GM18505 (cell line): ENCODE measurements around the gene ZNF511.

Experiments
- ATAC-seq: cut with Tn5 transposase; IDR thresholded peaks from one replicate; pipeline ENCODE4 v1.9.1; 2021; ENCODE audit not compliant: unreplicated experiment
- POLR2A ChIP-seq: IDR thresholded peaks from 4 replicates; pipeline ENCODE4 v1.6.1; 2011; ENCODE audit warnings: borderline replicate concordance; ENCODE audit not compliant: insufficient read depth, insufficient read length; ENCODE audit errors: extremely low read depth

Gene ZNF511

GRCh38 chr10:133278577-133279265 is 30.0 kb upstream of the ZNF511 start:
- no peak for TF ChIP-seq POLR2A
- ATAC-seq: peak; percentile 38

- TF ChIP-seq POLR2A: no peak
- ATAC-seq: no peak
Measured at GRCh38 chr10:133279326-133280226, 29.1 kb upstream of the ZNF511 start.

DNA sequence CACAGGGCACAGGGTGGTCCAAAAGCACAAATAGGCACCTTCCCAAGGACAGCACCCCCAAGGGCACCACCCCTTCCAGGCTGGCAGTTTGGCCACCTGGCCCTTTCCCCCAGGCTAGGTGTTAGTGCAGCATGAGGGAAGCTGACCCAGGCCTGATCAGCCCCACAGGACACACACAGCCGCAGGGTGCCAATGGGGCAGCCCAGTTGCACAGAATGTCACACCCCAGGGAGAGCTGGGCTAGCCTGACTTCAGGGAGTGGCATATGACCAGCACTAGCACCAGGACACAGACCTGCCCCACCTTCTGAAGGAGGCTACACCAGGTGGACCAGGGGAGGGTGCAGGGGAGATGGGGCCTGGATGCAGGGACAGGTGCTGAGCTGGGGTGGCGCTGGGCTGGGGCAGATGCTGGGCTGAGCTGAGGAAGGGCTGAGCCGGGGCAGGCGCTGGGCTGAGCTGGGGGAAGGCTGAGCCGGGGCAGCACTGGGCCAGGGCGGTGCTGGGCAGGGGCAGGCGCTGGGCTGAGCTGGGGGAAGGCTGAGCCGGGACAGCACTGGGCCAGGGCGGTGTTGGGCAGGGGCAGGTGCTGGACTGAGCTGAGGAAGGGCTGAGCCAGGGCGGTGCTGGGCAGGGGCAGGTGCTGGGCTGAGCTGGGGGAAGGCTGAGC is 28.2 kb upstream of the ZNF511 start:
- no peak for ATAC-seq

DNA sequence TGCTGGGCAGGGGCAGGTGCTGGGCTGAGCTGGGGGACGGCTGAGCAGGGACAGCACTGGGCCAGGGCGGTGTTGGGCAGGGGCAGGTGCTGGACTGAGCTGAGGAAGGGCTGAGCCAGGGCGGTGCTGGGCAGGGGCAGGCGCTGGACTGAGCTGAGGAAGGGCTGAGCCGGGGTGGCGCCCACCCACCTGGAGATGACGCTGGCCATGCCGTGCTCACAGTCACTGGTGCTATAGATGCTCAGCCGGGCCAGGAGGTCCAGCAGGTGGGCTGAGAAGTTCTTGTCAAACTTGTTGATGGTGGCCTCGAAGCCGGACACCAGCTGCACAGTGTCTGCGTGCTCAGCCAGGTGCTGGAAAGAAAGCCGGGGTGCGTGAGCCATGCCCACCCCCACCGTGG is 27.6 kb upstream of the ZNF511 start:
- ATAC-seq: no peak

More for the DNA sequence above, 28.2 kb upstream of the ZNF511 start:
- TF ChIP-seq POLR2A: no peak

DNA sequence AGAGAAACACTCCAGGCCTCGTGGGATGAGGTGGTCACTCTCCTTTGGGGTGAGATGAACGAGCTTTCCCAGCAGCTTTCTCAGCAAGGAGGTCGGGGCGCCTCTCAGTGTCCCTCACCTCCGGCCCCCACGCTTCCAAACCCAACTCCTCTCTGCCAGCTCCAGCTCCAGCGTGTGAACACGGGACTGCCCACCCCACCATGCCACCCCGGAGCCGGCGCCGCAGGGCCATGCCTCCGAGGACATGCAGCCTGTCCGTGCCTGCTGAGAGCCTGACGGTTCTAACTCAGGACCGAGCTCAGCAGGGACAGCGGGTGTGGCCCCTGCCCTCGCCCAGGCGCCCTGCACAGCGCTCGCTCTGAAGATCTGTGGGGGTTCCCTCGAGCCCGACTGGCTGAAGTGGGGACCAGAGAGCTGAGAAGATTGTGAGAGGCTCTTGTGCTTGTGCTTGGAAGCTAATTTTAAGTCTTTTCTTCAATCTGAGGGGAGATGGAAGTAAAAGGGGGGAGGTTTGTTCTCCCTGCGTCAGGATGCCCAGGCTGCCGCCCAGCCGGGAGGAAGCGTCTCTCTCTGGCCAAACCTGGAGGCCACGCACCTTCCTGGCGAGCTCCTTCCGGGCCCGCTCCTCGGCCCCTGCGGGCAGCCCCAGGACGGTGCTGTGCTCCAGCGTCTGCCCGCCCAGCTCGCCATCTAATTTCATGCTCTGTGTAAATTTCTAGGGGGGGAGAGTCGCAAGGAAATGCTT is 26.9 kb upstream of the ZNF511 start:
- no peak for ATAC-seq
- TF ChIP-seq POLR2A: no peak

More for the DNA sequence above, 27.6 kb upstream of the ZNF511 start:
- TF ChIP-seq POLR2A: no peak

DNA sequence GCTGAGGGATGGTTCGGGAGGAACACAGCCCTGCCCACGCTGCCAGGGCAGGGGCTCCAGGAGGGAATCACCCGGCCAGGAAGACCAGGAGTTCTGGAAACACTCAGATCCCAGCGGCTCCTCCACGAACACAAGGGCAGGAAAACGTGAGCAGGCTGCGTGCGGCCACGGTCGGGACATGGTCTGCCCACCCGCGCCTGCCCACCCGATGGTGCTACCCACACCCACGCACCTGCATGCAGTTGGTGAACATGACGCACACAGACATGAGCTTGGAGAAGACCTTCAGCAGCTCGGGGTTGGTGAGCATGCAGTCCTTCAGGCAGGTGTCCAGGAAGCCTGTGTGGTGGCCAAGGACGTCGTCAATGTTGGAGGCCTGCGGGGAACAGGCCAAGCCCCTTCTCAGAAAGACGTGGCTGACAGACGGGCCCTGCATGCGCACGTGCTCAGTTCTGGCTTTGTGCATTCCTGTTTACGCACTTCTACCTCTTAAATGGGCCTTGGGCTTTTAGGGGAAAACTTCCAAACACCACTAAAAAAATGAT is 25.8 kb upstream of the ZNF511 start:
- no peak for ATAC-seq
- no peak for TF ChIP-seq POLR2A

- ATAC-seq: no peak
- TF ChIP-seq POLR2A: no peak
Measured at GRCh38 chr10:133283931-133284330, 24.8 kb upstream of the ZNF511 start.

DNA sequence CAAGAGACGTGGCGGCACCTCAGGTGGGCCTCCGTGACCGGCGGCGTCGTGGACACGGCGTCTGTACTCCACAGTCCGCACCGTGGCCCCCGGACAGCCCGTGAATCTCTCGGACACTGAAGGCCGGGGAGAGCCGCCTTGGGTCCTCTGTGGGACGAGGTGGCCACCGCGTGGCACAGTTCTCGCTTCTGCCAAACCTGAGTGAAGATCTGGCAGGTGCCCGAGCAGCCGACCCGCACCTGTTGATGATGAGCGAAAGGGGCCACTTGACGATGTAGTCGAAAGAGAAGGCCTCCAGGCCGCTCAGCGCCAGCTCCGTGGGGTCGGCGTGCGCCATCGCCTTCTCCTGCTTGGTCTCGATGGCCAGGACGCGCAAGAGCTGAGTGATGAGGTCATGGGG is 23.5 kb upstream of the ZNF511 start:
- no peak for ATAC-seq

DNA sequence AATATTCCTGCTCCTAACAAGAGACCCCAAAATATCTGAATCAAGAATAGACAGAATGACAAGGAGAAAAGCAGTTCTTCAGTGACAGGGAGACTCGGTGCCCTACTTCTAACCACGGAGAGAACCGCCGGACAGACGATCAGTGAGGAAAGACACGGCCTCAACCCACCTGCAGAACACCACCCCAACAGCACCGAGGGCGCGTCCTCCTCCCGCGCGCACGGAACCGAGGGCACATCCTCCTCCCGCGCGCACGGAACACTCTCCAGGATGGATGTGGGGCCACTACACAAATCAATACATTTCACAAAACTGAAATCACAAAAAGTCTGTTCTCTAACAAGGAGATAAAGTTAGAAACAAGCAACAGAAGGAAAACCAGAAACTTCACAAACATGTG is 22.3 kb upstream of the ZNF511 start:
- ATAC-seq: no peak
- TF ChIP-seq POLR2A: no peak

More for the DNA sequence above, 23.5 kb upstream of the ZNF511 start:
- no peak for TF ChIP-seq POLR2A

DNA sequence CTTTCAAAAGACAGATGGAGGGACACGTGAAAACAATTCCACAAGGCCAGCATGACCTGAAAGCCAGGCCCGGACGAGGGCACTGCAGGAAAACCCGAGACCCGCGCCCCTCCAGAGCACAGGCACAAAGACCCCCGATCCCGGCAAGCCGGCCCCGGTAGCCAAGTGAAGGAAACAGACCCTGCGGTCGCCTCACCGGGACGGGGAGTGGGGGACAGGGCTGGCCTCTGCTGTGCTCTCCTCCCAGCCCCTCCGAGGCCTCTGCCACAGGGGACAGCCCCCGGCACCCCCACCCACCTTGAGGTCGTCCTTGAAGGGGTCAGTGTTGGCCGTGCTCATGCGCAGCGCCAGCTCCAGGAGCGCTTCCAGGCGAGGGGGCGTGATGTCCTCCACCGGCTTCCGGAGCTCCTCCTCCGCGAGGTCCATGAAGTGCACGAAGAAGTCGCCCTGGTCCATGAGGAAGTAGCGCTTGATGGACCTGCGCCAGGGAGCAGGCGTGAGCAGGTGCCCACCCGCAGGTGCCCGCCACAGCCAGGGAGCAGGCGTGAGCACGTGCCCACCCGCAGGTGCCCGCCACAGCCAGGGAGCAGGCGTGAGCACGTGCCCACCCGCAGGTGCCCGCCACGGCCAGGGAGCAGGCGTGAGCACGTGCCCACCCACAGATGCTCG is 20.7 kb upstream of the ZNF511 start:
- no peak for ATAC-seq
- TF ChIP-seq POLR2A: no peak

DNA sequence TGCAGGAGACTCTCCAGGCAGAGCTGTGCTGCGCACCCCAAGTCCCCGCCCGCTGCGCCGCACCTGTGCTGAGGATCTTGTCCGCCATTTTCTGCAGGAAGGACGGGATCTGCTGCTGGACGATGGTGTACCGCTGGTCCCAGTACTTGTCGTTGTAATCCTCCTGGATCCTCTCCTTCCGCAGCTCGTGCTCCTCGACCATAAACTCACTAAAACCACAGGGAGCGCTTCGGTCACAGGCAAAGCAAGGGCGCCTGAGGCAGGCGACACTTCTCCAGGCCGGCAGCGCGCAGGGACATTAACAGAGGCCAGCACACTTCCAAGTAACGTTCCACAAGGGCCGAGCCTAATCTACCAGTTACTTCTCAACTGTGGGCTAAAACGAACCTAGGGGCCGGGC is 19.0 kb upstream of the ZNF511 start:
- TF ChIP-seq POLR2A: no peak
- ATAC-seq: no peak
